NCI-H2171 treated with DMSO at 0.1 percent for 48 hours (cell line): ENCODE data around the gene DDAH1.
"Not testable (repeated sequence)": the region's sequence is repeated elsewhere in the genome, so short reads cannot be mapped to it uniquely, and the experiment has no call there.

Experiments
- DNase-seq: peaks from one replicate; lab custom pipeline; 2025; lab: John Stamatoyannopoulos, UW

The DDAH1 gene

GRCh38 chr1:85465099-85465785 lies at the start of gene DDAH1:
Gene DDAH1 (minus strand): TSS chr1:85465159. CDS start chr1:85465045, 114 bp downstream.
- DNase-seq, result peak; percentile 66

GRCh38 chr1:85513998-85514397 lies 49.0 kb upstream of the DDAH1 start:
- DNase-seq, result not testable (repeated sequence)

GRCh38 chr1:85504417-85504816 lies 39.5 kb upstream of the DDAH1 start:
- DNase-seq, result no peak

DNA sequence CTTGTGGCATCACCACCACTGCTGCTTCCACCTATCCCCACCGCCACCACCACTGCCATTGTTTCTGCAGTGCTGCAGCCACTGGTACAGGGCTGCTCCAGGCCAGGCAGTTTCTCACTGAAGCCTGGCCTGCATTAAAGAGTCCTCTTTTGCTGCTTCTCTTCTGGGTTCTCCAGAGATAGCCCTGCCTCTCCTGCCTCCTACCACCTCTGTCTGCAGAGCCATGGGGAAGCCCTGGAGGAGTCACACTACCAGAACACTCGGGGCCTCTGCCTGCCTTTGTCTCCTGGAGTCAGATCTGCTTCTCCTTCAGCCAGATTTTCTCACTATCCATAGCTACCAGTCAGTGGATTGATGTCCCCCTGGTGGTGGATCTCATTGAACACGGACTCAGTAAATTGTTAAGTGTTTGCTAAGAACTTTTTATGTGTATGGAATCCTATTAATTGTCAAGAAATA lies 37.7 kb upstream of the DDAH1 start:
- peak; percentile 2 for DNase-seq

DNA sequence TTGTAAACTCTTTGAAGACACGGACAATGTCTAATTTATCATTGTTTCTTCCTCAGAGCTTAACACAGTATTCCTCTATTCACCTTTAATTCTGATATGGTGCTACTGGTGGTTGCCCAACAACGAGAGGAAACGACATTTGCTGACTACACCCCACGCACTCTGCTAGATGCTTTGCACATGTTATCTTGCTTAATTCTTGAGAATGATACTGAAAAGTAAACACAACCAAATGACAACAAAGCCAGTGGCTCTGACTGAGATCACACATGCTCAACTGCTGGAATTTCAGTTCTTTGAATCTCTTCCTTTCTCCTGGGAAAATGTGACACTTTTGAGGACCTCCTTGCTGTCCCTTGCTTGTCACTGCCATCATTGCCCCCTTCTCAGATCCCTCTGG lies 37.2 kb upstream of the DDAH1 start:
- DNase-seq, result no peak

GRCh38 chr1:85501355-85501898 lies 36.5 kb upstream of the DDAH1 start:
- DNase-seq, result no peak

- DNase-seq, result no peak
These were observed 32.1 kb upstream of the DDAH1 start for GRCh38 chr1:85496941-85497582.

GRCh38 chr1:85495556-85495955 lies 30.6 kb upstream of the DDAH1 start:
- DNase-seq, result peak; percentile 48

- peak; percentile 1 for DNase-seq
These were observed 29.9 kb upstream of the DDAH1 start for GRCh38 chr1:85494904-85495266.

GRCh38 chr1:85494074-85494903 lies 29.3 kb upstream of the DDAH1 start:
- DNase-seq, result peak; percentile 42

- DNase-seq, result no peak
These were observed 25.5 kb upstream of the DDAH1 start for GRCh38 chr1:85490270-85490985.

DNA sequence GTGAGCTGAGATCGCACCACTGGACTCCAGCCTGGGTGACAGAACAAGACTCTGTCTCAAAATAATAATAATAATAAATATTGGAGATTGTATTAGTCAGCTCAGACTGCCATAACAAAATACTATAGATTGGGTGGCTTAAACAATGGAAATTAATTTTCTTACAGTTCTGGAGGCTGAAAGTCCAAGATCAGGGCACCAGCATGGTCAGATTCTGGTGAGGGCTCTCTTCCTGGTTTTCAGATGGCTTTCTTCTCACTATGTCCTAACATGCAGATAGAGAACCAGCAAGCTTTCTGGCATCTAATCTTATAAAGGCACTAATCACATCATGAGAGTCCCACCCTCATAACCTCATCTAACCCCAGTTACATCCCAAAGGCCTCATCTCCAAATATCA lies 23.2 kb upstream of the DDAH1 start:
- no peak for DNase-seq

DNA sequence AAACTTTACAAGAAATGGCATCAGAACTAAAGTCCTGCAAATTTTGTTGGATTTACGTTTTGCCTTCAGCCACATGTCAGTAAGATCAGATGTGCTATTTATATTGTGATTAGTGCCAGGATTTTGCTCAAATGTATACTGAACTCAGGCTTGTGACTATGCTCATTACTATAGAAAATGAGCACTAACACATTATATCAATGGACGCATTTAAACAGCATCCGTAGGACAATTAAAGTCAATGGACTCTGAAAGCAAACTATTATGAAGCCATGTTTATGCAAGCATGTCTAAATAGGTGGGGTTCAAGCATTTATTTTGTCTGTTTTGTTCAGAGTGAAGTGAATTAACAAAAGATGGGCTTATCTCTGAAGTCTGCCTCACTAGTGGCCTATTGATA lies 20.6 kb upstream of the DDAH1 start:
- DNase-seq, result no peak

- no peak for DNase-seq
These were observed 19.8 kb upstream of the DDAH1 start for GRCh38 chr1:85484716-85485115.

DNA sequence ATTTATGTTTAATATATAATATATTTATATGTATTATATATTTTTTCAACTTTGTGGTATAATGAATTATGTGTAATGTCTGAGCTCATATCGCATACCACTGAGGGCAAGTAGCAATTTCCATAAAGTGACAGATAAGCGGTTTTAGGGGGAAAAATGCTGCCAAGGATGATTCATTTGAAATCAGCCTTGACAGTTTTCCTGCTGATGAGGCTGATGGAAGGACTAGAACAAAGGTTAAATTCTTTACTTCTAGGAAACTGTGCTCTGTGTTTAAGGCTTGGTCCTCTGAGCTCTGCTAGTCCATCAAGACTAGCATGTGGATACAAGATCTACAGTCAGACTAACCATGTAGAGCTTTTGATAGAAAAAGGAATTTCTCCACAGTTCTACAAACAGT lies 19.3 kb upstream of the DDAH1 start:
- no peak for DNase-seq

DNA sequence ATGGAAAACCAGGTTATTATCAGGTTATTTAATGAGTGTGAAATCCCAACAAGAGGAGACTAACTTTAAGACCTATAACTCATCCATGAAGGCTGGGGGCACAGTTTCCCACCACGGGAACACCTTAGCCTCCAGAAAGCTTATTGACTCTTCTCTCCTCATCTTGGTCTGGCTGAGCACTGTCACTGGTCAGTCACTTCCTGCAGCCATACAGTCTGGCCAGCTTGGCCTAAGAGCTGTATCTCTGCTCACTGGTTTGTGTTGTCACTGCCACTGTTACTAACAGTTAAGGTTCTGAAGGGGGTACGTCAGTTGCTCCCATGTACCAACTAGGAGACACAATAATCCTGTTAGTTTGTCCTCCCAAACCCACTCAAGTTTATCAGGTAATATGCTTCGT lies 16.7 kb upstream of the DDAH1 start:
- no peak for DNase-seq

GRCh38 chr1:85480566-85480965 lies 15.6 kb upstream of the DDAH1 start:
- DNase-seq, result no peak

DNA sequence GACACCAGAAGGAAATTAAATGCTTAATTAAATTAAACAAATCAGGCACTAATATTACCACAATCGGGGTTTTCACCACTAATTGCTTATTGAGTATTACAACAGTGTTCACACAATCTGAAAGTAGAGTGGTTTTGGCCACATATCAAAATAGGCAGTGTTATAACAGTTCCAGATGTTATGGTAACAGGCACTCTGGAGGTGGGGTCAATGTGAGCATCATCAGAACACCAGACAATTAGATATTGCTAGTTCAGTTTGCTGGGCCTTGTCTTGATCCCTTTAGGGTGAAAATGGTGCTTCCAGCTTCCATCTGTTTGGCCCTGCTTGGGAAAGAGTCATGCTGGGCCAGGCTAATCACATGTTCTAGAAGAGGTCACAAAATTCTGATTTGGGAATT lies 14.5 kb upstream of the DDAH1 start:
- no peak for DNase-seq

- no peak for DNase-seq
These were observed 13.4 kb upstream of the DDAH1 start for GRCh38 chr1:85478366-85478765.

- DNase-seq, result no peak
These were observed 10.1 kb upstream of the DDAH1 start for GRCh38 chr1:85475055-85475454.

DNA sequence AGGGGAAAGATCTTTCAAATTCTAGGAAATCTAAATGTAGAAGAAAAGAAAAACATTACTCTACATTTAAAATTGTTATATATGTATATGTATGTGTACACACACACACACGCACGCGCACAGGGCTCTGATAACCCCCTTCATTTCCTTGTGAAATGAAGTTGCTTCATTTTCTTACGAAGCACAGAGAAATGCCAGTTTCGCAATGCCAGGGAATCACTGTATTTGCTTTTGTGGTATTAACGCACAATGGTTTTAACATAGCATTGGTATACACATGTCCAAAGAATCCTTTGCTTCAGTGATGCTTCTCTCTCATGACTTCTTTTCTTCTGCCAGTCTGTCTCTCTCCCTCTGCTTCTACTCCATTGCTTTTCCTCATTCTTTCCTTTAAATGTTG lies 8.4 kb upstream of the DDAH1 start:
- no peak for DNase-seq

GRCh38 chr1:85471558-85471957 lies 6.6 kb upstream of the DDAH1 start:
- no peak for DNase-seq
